ENCODE results near the gene CAV3.

The CAV3 gene

DNA sequence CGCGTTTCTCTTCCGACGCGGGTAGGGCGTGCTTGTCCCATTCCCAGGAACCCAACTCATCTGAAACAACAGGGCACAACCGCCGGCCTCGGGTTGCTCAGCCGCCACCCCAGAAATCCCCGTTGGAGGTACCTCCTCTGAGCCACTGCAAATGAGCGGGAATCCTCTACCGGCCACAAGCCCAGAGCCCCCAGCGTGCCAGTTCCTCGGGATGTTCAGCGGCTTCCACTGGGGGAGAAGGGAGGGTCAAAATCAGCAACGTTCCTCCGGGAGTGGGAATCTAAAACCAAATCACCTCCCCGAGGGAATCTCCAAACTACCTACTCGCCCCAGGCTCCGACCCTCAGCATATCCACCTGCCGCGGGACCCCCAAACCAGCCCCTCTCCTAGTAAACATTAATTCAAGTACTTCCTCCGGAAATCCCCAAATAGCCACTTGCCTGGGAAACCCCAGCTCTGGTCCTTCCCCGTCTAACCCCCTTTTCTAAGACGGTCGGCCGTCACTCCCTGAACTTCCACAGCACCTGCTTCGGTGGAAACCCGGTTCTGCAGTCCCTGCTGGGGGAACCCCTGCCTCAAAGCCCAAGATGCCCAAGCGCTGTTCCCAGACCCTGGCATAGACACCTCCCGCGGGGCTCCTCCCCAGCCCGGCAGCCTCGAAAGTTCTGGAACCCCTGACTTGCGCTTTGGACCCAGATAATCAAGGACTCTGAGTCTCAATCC, 34.9 kb downstream of the CAV3 start:
- H3K27me3 ChIP-seq = no peaks in the 10 kb centered on the region
- H3K9me3 ChIP-seq = no peaks in the 10 kb centered on the region
- no peak for DNase-seq

DNA sequence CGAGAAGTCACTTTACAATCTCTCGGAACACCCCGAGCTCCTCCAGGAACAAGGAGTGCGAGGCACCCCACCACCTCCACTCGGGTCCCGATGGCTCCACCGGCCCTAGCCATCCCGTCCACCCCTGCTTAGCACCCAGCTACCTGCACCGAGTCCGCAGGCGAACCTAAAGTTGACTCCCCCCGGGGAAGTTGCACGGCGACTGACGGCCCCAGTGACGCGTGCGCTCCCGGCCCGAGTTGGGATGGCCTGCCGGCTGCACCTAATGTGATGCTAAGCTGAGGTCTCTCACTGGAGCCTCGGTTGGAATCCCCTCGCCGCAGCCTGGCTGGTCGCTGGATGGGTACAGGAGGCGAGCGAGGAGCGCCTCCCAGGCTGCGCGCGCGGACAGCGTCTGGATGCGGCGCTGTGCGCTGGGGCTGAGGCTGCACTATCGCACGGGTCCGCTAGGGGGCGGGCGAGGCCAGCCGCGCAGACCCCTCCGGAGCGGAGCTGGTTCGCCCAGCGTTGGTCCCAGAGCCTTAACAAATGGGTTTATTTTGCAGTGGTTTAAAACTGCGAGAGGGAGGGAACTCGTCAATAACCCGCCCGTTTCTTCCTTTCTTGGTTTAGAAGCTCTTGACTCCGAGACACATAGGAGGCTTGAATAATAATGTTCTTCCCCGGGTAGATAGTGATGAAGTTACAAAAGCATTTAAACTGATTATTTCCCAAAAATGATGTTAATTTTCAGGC, 35.7 kb downstream of the CAV3 start, which contains the start of gene OXTR:
Gene OXTR (minus strand): TSS at position 526 of the 735 bp plus-strand sequence. CDS start 1,426 bp downstream, outside the sequence.
- no peaks in the 10 kb centered on the region for H3K9me3 ChIP-seq
- H3K36me3 ChIP-seq = no peaks in the 10 kb centered on the region
- peak; percentile 65 for DNase-seq
- H3K27me3 ChIP-seq = no peaks in the 10 kb centered on the region
- TF ChIP-seq, protein P1, sequence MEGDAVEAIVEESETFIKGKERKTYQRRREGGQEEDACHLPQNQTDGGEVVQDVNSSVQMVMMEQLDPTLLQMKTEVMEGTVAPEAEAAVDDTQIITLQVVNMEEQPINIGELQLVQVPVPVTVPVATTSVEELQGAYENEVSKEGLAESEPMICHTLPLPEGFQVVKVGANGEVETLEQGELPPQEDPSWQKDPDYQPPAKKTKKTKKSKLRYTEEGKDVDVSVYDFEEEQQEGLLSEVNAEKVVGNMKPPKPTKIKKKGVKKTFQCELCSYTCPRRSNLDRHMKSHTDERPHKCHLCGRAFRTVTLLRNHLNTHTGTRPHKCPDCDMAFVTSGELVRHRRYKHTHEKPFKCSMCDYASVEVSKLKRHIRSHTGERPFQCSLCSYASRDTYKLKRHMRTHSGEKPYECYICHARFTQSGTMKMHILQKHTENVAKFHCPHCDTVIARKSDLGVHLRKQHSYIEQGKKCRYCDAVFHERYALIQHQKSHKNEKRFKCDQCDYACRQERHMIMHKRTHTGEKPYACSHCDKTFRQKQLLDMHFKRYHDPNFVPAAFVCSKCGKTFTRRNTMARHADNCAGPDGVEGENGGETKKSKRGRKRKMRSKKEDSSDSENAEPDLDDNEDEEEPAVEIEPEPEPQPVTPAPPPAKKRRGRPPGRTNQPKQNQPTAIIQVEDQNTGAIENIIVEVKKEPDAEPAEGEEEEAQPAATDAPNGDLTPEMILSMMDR (IDR thresholded peaks at IDR 0.05; ENCODE audit: low read depth, low read length) = peak; percentile 78
- peak within 1 kb of the TSS; percentile 52 for H3K4me3 ChIP-seq (ENCODE audit: low read depth, low read length)
- no peaks in the 10 kb centered on the region for H3K4me1 ChIP-seq

More for the DNA sequence above, 34.9 kb downstream of the CAV3 start:
- TF ChIP-seq, protein P1 (IDR thresholded peaks at IDR 0.05; ENCODE audit: low read depth, low read length) = no peak
- no peaks in the 10 kb centered on the region for H3K4me1 ChIP-seq
- H3K4me3 ChIP-seq (ENCODE audit: low read depth, low read length) = peak overlapping the region; percentile 52
- no peaks in the 10 kb centered on the region for H3K36me3 ChIP-seq

DNA sequence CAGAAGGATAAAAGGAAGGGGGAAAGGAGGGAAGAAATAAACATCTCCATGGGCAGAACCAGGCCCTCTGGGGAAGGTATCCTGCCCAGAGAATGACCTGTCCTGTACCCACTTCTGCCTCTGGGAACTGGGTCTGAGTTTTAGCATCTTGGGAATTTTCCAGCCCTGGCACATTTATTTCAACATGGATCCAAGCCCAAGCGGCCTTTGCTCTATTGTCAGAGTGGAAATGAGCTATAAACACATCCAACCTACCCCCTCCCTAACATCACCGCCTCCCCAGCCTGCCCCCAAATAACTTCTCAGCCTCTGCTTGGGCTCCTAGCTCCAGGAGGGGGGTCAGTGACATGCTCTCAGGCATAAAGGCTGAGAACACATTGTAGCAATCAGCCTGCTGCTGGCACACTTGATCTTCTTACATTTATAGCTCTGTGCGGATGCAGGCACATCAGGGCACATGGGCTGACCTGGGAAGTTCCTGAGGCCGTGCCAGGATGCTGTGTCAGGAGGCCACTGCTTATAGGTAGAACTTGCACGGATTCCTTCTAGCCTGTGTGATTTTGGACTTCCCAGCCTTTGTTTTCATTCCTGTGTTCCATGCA, 40.4 kb downstream of the CAV3 start:
- DNase-seq = no peak
- no peak overlapping the region for H3K4me3 ChIP-seq (ENCODE audit: low read depth, low read length)
- TF ChIP-seq, protein P1 (IDR thresholded peaks at IDR 0.05; ENCODE audit: low read depth, low read length) = no peak
- H3K36me3 ChIP-seq = no peaks in the 10 kb centered on the region
- no peaks in the 10 kb centered on the region for H3K9me3 ChIP-seq
- no peaks in the 10 kb centered on the region for H3K4me1 ChIP-seq
- H3K27me3 ChIP-seq = no peaks in the 10 kb centered on the region

DNA sequence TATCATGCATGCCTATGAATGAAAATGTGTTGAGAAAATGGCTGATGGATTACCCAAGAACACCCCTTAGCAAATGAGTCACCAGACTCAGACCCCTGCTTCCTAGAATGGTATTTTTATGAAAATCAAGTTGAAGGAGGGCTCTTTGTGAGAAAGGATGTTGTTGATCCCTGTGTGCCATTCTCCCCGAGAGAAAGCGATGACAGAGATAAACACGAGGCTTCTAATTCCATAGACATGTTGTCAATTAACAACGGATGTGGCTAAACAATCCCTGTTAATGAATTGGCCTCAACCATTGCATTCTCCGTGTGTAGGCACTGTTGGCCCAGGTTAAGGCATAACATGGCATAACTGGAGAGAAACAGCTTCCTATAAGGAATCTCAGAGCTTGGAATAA, 41.6 kb downstream of the CAV3 start:
- H3K4me3 ChIP-seq (ENCODE audit: low read depth, low read length) = no peak overlapping the region
- no peaks in the 10 kb centered on the region for H3K4me1 ChIP-seq
- H3K9me3 ChIP-seq = no peaks in the 10 kb centered on the region
- no peaks in the 10 kb centered on the region for H3K27me3 ChIP-seq
- TF ChIP-seq, protein P1 (IDR thresholded peaks at IDR 0.05; ENCODE audit: low read depth, low read length) = no peak
- H3K36me3 ChIP-seq = no peaks in the 10 kb centered on the region
- no peak for DNase-seq

DNA sequence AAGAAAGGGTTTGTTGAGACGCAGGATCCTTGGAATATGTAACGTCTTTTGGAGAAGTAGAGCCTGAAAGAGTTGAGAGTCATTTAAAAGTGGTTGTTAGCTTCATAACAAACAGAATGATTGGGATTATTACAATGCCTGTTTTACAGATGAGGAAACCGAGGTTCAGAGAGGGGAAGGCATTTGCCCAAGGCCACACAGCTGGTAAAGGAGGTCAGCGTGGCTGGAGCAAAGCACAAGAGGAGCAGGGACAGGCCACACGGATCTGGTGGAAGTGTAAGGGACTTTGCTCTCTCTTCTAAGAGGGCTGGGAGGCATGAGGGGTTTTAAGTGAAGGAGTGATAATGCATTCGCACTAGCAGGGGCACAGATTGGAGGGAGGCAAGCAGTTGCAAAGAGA, 42.0 kb downstream of the CAV3 start:
- no peak overlapping the region for H3K4me3 ChIP-seq (ENCODE audit: low read depth, low read length)
- no peaks in the 10 kb centered on the region for H3K36me3 ChIP-seq
- H3K9me3 ChIP-seq = no peaks in the 10 kb centered on the region
- H3K4me1 ChIP-seq = no peaks in the 10 kb centered on the region
- TF ChIP-seq, protein P1 (IDR thresholded peaks at IDR 0.05; ENCODE audit: low read depth, low read length) = no peak
- H3K27me3 ChIP-seq = no peaks in the 10 kb centered on the region
- no peak for DNase-seq

Measured in BE2C (cell line).